ENCODE data around the gene ATP5PF.
A peak's percentile ranks its signal among the peaks of the same experiment; 100 is the strongest.
"Not testable (repeated sequence)": the region's sequence is repeated elsewhere in the genome, so short reads cannot be mapped to it uniquely, and the experiment has no call there.

Gene ATP5PF

GRCh38 chr21:25734904-25735645 is at the start of gene ATP5PF, which contains the start of gene GABPA:
TSS of gene ATP5PF (minus strand) at chr21:25734904. CDS start at chr21:25729794, 5,110 bp downstream.
TSS of gene GABPA (plus strand) at chr21:25734972. CDS start at chr21:25741599, 6,627 bp downstream.
- DNase-seq (ENCODE audit: low read depth in 2 of 2) = peak; percentile 94 to 96

GRCh38 chr21:25778126-25778875 is 43.6 kb upstream of the ATP5PF start:
- not testable (repeated sequence) for DNase-seq (ENCODE audit: low read depth in 2 of 2)

GRCh38 chr21:25776440-25776839 is 41.7 kb upstream of the ATP5PF start:
- DNase-seq (ENCODE audit: low read depth in 2 of 2) = no peak

- no peak for DNase-seq (ENCODE audit: low read depth in 2 of 2)
Measured at GRCh38 chr21:25772686-25773085, 38.0 kb upstream of the ATP5PF start.

- no peak for DNase-seq (ENCODE audit: low read depth in 2 of 2)
Measured at GRCh38 chr21:25767921-25768320, 33.2 kb upstream of the ATP5PF start.

- DNase-seq (ENCODE audit: low read depth in 2 of 2) = no peak
Measured at GRCh38 chr21:25764065-25764464, 29.4 kb upstream of the ATP5PF start.

GRCh38 chr21:25760677-25761076 is 26.0 kb upstream of the ATP5PF start:
- no peak for DNase-seq (ENCODE audit: low read depth in 2 of 2)

GRCh38 chr21:25760061-25760460 is 25.4 kb upstream of the ATP5PF start:
- no peak for DNase-seq (ENCODE audit: low read depth in 2 of 2)

- no peak for DNase-seq (ENCODE audit: low read depth in 2 of 2)
Measured at GRCh38 chr21:25759573-25759972, 24.9 kb upstream of the ATP5PF start.

GRCh38 chr21:25757531-25757930 is 22.8 kb upstream of the ATP5PF start:
- no peak for DNase-seq (ENCODE audit: low read depth in 2 of 2)

- no peak for DNase-seq (ENCODE audit: low read depth in 2 of 2)
Measured at GRCh38 chr21:25756190-25756932, 21.7 kb upstream of the ATP5PF start.

- no peak for DNase-seq (ENCODE audit: low read depth in 2 of 2)
Measured at GRCh38 chr21:25752416-25752815, 17.7 kb upstream of the ATP5PF start.

GRCh38 chr21:25750085-25750484 is 15.4 kb upstream of the ATP5PF start:
- no peak for DNase-seq (ENCODE audit: low read depth in 2 of 2)

GRCh38 chr21:25744854-25745253 is 10.2 kb upstream of the ATP5PF start:
- no peak for DNase-seq (ENCODE audit: low read depth in 2 of 2)

- DNase-seq (ENCODE audit: low read depth in 2 of 2) = no peak
Measured at GRCh38 chr21:25742900-25743299, 8.2 kb upstream of the ATP5PF start.

- no peak for DNase-seq (ENCODE audit: low read depth in 2 of 2)
Measured at GRCh38 chr21:25737421-25737820, 2.7 kb upstream of the ATP5PF start.

- peak; percentile 63 to 66 for DNase-seq (ENCODE audit: low read depth in 2 of 2)
Measured at GRCh38 chr21:25735646-25736597, 1.2 kb upstream of the ATP5PF start.

- no peak for DNase-seq (ENCODE audit: low read depth in 2 of 2)
Measured at GRCh38 chr21:25734654-25734903, 125 bp downstream of the ATP5PF start.

GRCh38 chr21:25733859-25734653 is 648 bp downstream of the ATP5PF start:
- no peak for DNase-seq (ENCODE audit: low read depth in 2 of 2)

GRCh38 chr21:25732091-25732760 is 2.5 kb downstream of the ATP5PF start:
- DNase-seq (ENCODE audit: low read depth in 2 of 2) = no peak

Measured in stimulated activated CD8-positive, alpha-beta memory T cell treated with anti-CD3 and anti-CD28 coated beads, Interleukin-15, amount 100 ng/mL, for 48 hours (primary cell).